ENCODE measurements around the gene C22orf23.
A peak's percentile ranks its signal among the peaks of the same experiment; 100 is the strongest.
"Not testable (repeated sequence)": the region's sequence is repeated elsewhere in the genome, so short reads cannot be mapped to it uniquely, and the experiment has no call there.

The C22orf23 gene

GRCh38 chr22:37954686-37955085 is 1.3 kb upstream of the C22orf23 start:
- no peak for DNase-seq (ENCODE audit: low spot score)

DNA sequence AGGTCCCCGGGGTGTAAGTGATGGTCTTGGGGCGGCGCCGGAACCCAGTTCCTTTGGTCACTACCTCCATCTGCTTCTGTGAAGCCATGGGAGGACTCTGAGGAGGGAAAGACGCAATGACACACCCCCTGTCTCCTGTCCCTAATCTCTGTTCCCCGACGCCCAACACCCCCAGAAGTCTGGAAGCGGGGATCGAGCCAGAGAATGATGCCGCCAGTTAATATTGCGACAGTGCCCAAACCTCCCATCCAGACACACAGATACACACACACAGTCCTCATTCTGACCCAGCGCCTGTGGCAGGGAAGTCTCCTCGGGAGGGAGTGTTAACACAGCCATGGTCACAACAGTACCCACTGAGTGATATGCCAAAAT is 352 bp downstream of the C22orf23 start:
- peak; percentile 22 for DNase-seq (ENCODE audit: low spot score)

DNA sequence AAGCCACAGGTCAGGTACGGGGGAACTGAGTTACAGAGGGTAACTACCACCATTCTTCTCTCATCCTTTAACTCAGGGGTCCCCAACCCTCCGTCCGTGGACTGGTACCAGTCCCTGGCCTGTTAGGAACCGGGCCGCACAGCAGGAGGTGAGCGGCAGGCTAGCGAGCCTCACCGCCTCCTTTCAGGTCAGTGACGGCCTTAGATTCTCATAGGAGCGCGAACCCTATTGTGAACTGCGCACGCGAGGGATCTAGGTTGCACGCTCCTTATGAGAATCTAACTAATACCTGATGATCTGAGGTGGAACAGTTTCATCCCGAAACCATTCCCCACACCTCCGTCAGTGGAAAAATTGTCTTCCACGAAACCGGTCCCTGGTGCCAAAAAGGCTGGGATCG is 772 bp downstream of the C22orf23 start:
- DNase-seq (ENCODE audit: low spot score) = not testable (repeated sequence)

DNA sequence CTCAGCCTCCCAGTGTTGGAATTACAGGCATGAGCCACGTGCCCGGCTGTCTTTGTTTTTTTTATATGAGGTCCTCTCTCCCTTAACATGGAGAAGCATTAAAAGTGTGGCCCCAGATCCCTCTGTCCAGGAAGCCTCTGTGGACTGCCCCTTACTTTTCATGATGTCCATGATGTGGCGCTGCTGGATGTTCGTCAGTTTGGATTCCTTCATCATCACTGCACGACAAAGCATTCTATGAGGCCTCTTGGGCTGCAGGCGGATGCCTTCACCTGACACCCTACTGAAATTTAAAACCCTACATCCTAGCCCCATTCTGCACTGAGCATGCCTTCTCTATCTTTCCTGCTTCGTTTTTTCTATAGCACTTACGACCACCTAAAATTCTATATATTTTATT is 2.1 kb downstream of the C22orf23 start:
- peak; percentile 43 for DNase-seq (ENCODE audit: low spot score)

DNA sequence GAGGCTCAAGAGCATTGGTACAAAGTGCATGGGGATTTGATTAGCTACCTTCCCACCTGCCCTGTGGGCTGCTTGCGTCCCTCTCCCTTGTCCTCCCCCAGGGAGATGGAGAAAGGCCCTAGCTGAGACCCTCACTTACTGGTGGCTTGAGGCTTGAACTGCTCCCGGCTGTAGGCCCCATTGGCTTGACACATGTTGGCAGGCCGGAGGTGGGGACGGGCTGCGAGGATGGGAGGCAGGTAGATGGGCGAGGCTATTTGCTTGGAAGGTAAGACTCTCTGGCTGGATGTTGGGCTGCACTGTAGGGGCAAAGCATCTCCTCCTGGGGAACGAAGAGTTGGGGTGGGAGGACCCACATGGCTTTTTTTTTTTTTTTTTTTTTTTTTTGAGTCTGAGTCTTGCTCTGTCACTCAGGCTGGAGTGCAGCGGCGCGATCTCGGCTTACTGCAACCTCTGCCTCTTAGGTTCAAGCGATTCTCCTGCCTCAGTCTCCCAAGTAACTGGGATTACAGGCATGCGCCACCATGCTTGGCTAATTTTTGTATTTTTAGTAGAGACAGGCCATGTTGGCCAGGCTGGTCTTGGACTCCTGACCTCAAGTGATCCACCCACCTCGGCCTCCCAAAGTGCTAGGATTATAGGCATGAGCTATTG is 6.1 kb downstream of the C22orf23 start:
- not testable (repeated sequence) for DNase-seq (ENCODE audit: low spot score)

- not testable (repeated sequence) for DNase-seq (ENCODE audit: low spot score)
Observed at GRCh38 chr22:37944423-37944822, 9.0 kb downstream of the C22orf23 start.

DNA sequence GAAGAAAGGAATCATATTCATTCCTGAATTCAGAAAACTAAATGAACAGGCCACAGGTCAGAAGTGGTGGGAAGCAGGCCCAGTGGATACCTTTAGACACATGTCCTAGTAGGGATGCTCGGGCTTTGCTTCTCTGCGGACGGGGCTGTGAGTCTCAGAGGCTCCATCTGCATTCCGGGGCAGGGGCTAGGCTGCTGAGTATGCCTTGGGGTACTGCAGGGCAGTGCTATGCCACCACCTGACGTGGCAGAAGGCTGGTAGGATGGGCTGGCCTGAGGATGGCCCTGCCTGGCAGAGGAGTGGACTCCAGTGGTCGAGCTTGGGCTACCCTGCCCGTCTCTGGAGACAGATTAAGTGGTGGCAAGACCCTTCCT is 9.6 kb downstream of the C22orf23 start:
- DNase-seq (ENCODE audit: low spot score) = no peak

- DNase-seq (ENCODE audit: low spot score) = no peak
Observed at GRCh38 chr22:37943136-37943824, 10.1 kb downstream of the C22orf23 start.

DNA sequence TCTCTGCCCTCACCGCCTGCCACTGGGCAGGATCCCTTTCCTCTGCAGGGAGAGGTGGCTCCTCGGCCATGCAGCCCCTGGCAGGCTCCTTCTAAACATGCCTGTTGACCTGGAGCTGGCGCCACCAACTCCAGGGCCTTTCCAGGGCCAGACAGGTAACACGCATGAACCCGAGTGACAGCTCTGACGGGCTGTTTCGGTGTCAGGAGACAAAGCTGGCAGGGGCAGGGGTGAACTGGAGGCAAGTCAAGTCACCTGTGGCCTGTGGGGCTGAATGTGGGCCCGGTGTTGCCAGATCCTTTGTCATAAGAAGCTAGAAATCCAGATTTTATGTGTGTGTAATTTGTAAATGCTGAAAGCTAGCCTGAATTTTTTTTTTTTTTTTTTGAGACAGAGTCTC is 11.3 kb downstream of the C22orf23 start:
- no peak for DNase-seq (ENCODE audit: low spot score)

- DNase-seq (ENCODE audit: low spot score) = peak; percentile 19
Observed at GRCh38 chr22:37940698-37941376, 12.6 kb downstream of the C22orf23 start.

GRCh38 chr22:37933711-37934376 is 19.6 kb downstream of the C22orf23 start:
- DNase-seq (ENCODE audit: low spot score) = peak; percentile 98

DNA sequence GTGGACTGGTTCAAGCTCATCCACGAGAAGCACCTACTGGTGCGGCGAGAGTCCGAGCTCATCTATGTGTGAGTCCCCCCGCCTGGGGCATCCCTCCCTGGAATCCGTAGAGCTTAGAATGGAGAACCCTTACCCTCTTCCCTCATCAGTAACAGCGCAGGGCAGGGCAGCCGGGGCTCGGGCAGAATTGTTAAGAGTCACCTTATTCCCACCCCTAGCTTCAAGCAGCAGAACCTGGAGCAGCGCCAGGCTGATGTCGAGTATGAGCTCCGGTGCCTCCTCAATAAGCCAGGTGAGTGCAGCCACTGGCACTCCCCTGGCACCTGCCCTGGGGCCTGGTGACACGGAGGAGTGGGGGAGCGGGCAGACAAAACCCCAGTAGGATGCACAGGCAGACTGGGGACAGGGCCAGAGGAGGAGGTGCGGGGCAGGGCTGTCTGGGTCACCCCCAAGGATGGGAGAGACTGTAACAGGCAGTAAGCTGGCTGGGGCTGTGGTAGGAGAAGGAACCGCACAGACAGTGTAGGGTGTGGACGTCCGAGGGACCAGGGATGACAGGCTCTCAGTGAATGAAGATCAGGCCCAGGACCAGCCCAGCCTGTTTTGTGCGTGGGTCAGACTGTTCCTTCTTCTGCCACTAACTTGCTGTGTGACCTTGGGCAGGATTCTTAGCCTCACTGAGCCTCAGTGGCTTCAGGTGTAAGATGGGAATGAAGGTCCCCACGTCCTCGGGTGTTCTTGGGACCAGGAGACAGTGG is 20.4 kb downstream of the C22orf23 start:
- DNase-seq (ENCODE audit: low spot score) = no peak

DNA sequence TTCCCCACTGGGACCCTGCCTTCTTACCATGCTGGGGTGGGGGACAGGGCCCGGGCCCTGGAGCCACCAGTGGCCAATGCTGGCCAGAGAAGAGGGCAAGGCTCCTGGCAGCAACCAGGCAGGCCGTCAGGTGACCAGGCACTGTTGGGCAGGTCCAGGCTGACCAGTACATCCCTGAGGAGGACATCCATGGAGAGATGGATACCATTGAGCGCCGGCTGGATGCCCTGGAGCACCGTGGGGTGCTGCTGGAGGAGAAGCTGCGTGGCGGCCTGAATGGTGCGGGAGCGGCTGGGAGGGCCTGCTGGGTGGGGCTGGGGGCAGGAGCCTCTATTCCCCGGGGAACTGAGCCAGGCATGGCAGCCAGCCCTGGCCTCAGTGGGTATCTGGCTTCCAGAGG is 21.0 kb downstream of the C22orf23 start:
- no peak for DNase-seq (ENCODE audit: low spot score)

DNA sequence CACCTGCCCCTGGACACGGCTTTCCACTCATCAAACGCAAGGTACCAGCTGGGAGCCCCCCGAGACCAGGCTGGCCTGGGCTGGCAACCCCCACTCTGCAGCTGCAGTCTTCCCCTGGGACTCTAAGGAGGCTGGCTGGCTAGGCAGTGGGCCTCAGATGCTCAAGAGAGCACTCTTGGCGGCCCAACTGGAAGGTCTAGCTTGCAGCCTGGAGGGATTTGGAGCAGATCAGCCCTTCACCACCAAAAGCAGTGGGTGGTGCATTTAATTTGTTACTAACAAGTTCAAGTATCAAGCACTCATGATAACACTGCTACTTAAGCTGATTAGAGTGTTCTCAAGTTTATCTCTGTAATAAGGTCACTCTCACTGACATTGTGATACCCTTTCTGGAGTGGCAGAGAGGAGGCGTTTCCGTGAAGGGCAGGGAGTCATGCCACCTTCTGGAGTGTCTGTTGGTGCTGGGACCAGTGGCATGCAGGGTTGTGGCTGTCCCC is 21.5 kb downstream of the C22orf23 start:
- DNase-seq (ENCODE audit: low spot score) = no peak

DNA sequence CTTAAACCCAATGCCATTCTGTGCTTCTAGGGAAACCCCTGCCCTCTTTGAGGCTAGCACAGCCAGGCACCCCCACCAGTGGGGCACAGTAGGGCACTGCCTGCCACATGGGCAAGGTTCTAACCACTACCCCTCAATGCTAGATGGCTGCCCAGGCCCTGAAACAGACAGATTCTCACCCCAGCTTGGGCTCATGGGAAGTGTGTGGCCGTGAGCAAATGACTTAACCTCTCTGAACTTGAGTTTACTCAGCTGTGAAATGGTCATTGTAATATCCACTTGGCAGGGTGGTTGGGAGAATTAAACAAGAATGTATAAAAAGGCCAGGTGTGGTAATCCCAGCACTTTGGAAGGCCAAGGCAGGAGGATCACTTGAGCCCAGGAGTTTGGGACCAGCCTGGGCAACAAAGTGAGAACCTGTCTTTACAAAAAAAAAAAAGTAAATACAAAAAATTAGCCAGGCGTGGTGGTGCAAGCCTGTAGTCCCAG is 22.4 kb downstream of the C22orf23 start:
- DNase-seq (ENCODE audit: low spot score) = no peak

GRCh38 chr22:37930270-37930951 is 23.0 kb downstream of the C22orf23 start:
- peak; percentile 69 for DNase-seq (ENCODE audit: low spot score)

DNA sequence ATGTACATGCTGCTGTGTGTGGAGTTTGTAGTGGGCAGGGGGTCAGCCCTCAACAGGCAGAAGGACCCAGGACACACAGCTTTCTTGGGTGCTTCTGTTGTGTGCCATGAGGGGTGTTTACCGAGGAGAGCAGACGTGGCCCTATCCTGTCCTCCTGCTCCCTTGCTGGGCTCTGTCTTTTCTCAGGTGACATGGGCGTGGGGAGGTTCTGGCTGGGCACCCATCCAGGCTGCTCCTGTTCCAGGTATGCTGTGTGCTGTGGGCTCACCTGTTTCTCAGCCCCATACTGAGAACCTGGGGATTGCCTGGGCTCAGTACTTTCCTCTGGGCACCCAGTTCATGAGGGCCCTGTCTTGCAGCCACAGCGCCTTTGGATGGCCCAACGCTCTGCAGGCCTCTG is 24.0 kb downstream of the C22orf23 start:
- no peak for DNase-seq (ENCODE audit: low spot score)

DNA sequence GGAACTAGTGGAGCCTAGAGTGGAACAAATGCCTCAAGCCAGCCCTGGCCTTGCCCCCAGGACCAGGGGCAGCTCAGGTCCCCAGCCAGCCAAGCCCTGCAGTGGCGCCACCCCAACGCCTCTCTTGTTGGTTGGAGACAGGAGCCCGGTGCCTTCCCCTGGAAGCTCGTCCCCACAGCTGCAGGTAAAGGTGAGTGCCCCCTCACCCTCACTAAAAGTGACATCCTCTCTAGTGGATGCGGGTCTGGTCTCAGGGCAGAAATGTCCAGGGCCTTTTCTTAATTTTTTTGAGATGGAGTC is 25.8 kb downstream of the C22orf23 start:
- DNase-seq (ENCODE audit: low spot score) = no peak

DNA sequence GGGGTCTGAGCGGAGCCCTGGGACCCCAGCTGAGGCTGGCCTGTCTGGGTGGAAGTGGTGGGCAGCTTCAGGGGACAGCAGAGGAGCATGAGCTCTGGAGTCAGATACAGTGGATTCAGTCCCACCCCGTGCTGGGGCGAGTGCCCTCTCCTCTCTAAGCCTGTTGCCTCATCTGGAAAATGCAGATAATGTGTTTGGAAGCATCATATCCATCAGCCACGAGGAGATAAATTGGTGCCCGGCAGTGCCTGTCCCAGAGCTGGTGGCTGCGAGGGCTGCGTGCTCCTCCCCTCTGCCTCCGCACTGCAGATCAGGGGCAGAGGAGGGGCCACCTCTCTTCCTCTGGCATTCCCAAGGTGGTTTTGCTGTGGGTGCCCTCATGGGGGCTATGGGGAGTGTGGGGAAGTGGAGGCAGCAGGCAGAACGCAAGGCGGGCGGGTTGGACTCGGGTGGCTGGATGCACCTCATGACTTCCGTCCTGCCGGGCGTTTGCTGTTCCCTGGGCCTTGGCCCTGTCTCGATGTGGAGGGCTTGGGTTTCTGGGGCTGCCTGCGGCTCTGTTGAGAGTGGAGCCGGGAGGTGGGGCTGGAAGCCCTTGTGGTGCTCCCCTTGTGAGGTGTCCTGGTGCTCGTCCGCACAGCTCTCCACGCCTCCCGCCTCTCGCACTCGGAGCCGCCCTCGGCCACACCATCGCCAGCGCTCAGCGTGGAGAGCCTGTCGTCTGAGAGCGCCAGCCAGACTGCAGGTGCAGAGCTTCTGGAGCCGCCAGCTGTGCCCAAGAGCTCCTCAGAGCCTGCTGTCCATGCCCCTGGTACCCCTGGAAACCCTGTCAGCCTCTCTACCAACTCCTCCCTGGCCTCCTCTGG is 26.4 kb downstream of the C22orf23 start:
- no peak for DNase-seq (ENCODE audit: low spot score)

DNA sequence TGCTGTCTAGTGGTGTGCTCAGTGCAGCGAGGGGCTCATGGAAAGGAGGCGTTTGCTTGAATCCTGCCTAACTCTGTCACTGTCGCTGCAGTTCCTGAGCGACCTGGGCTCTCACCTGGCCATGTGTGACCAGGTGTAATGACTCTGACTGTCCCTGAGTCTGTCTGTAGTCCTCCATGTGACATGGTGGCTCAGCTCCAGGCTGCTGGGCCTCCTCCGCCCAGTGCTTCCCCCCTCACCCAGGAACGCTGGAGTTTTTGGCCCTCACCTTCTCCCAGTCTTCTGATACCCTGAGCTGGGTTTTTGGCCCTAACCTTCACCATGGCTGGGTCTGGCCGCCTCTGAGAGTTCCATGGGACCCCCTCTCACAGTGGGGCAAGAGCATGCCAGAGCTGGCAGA is 27.0 kb downstream of the C22orf23 start:
- no peak for DNase-seq (ENCODE audit: low spot score)
